BJ (cell line): Measurements from ENCODE around the gene ME1. TPM values are rescaled to one million over a fixed set of nuclear protein-coding genes. Genes with fewer than 3 reads are reported as not detected.
A peak's percentile ranks its signal among the peaks of the same experiment; 100 is the strongest.
"Not testable (repeated sequence)": the region's sequence is repeated elsewhere in the genome, so short reads cannot be mapped to it uniquely, and the experiment has no call there.

Experiments used
- CTCF ChIA-PET: fragments of 350-600 bp; formaldehyde crosslinking; extraction: SDS; loops from one replicate; lab custom pipeline; 2021; ENCODE audit warnings: antibody characterized with exemption, inconsistent platforms; lab: Yijun Ruan, JAX
- POLR2A ChIA-PET: fragments of 300-600 bp; sonication (Branson Sonifier 250); formaldehyde crosslinking; extraction: SDS; loops from one replicate; lab custom pipeline; 2021; ENCODE audit warnings: antibody characterized with exemption; lab: Charles Lee
- DNase-seq: peaks from one replicate; pipeline ENCODE4 v3.0.0-alpha.2; 2011; ENCODE audit warnings: low read depth
- H3K27me3 ChIP-seq: 2 replicates; pipeline ENCODE4 v1.6.0; 2011; ENCODE audit warnings: low read length; ENCODE audit not compliant: control insufficient read depth, insufficient read depth
- H3K36me3 ChIP-seq: 2 replicates; pipeline ENCODE4 v1.5.1; 2011; ENCODE audit warnings: low read length; ENCODE audit not compliant: control insufficient read depth, insufficient read depth
- H3K4me3 ChIP-seq: 2 replicates; pipeline ENCODE4 v1.5.1; 2011; ENCODE audit warnings: low read depth, mild to moderate bottlenecking, control low read depth, low read length
- polyA plus RNA-seq: library from polyadenylated mRNA; depleted of rRNA; stranded (reverse); fragments of >200 nt; gene quantifications from 2 replicates; pipeline ENCODE4 v1.2.3, GENCODE V29; 2011
- TF ChIP-seq, protein P1 (sequence below): IDR thresholded peaks from 2 replicates; pipeline ENCODE4 v1.5.1; 2011; ENCODE audit warnings: low read depth, mild to moderate bottlenecking, control low read depth, inconsistent platforms, low read length, moderate library complexity; ENCODE audit not compliant: insufficient read depth

ME1 gene
- polyA plus RNA-seq, 1 experiment, result 5.5 TPM

DNA sequence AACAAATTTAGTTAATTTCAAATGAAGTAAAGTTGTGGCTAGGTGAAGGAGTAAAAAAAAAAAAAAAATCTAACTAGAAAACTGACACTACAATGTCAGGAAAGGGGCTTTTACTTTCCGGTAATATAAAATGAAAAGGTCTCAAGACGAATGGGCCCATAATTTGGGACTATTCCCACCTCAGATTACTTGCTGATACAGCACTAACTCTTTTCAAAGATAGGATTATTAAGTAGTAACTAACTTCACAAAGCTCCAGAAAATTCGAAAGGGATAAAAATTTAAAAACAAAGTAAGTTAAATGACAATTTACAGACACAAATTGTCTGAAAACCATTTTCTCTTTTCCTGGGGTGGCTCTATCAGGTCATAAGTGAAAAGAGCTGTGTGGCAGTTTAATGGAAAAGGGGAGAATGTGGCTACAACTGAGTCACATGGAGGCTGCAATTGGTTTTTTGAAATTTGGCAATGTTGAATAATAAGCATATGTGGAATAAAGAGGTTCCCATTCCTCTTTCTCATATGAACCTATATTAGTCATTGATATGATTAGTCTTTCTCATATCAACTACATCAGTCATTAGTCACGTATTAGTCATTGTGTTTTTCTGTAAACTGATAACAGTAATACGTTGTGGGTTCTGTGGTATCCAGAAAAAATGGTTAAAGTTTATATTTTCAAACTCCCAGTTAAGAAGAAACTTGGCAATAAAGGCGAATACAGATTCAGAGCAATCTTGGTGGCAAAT is 159.7 kb downstream of the ME1 start:
- DNase-seq, result peak; percentile 74
- Histone ChIP-seq H3K27me3 (no peaks in the 10 kb centered on the region), H3K36me3 (no peaks in the 10 kb centered on the region), H3K4me3 (no peak overlapping the region)
- POLR2A ChIA-PET, result no interaction called here
- TF ChIP-seq, protein P1, sequence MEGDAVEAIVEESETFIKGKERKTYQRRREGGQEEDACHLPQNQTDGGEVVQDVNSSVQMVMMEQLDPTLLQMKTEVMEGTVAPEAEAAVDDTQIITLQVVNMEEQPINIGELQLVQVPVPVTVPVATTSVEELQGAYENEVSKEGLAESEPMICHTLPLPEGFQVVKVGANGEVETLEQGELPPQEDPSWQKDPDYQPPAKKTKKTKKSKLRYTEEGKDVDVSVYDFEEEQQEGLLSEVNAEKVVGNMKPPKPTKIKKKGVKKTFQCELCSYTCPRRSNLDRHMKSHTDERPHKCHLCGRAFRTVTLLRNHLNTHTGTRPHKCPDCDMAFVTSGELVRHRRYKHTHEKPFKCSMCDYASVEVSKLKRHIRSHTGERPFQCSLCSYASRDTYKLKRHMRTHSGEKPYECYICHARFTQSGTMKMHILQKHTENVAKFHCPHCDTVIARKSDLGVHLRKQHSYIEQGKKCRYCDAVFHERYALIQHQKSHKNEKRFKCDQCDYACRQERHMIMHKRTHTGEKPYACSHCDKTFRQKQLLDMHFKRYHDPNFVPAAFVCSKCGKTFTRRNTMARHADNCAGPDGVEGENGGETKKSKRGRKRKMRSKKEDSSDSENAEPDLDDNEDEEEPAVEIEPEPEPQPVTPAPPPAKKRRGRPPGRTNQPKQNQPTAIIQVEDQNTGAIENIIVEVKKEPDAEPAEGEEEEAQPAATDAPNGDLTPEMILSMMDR, result no peak
- CTCF ChIA-PET, result no interaction called here

DNA sequence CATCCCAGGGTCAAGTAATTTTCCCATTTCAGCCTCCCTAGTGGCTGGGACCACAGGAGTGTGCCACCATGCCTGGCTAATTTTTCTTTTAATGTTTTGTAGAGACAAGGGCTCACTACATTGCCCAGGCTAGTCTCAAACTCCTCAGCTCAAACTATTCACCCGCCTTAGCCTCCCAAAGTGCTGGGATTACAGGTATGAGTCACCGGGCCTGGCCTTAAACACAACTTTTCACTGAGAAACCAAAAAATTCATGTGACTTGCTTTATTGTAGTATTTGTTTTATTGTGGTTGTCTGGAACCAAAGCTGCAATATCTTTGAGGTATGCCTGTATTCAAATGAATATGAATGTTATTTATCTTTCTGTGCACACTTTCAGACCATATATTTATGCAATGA is 165.5 kb downstream of the ME1 start:
- Histone ChIP-seq H3K27me3 (no peaks in the 10 kb centered on the region), H3K4me3 (no peak overlapping the region), H3K36me3 (no peaks in the 10 kb centered on the region)
- CTCF ChIA-PET, result no interaction called here
- TF ChIP-seq, protein P1, result no peak
- POLR2A ChIA-PET, result no interaction called here
- DNase-seq, result peak; percentile 7

GRCh38 chr6:83260577-83260976 is 170.3 kb downstream of the ME1 start:
- TF ChIP-seq, protein P1, result no peak
- CTCF ChIA-PET, result interaction anchor here (1.3 kb wide), 1 partner anchor 194 kb away, joined by 3 read pairs; no protein-coding TSS in a partner anchor
- H3K27me3 ChIP-seq, result no peaks in the 10 kb centered on the region
- DNase-seq, result no peak
- H3K4me3 ChIP-seq, result no peak overlapping the region
- H3K36me3 ChIP-seq, result no peaks in the 10 kb centered on the region
- POLR2A ChIA-PET, result no interaction called here

DNA sequence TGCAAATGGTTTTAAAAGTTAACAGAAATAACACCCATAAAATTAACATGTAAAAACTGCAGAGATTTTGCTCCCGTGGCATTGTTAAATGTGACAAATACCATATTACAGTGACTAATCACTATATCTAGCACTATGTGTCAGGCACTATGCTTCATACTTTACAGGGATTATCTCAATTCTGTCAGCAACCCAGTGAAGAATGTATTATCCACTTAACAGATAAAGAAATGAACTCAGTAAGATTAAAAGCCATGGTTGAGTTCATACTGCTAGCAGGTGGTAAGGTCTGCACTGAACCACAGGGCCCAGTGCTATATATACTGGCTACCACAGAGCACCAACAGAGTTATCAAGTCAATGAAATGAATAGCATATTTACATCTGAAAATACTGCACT is 172.3 kb downstream of the ME1 start:
- TF ChIP-seq, protein P1, result no peak
- Histone ChIP-seq H3K4me3 (no peak overlapping the region), H3K36me3 (no peaks in the 10 kb centered on the region), H3K27me3 (no peaks in the 10 kb centered on the region)
- POLR2A ChIA-PET, result no interaction called here
- DNase-seq, result no peak
- CTCF ChIA-PET, result no interaction called here

DNA sequence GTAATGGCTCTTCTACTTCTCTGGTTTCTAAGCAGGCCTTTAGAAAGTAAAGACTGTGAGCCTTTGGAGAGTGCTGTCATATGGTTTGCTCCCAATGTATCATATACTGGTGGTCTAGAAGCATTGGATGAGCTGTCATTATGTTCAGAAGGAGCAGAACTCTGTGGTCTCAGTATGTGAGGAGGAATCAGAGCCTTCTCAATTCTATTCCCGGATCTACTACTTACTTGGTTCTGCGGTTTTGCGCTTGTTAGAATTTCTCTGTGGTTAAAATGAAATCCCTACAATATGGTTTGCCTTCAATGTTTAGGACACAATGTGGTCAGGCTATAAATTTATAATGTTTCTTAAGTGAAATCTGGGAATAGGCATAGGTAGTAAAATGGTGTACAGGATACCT is 173.1 kb downstream of the ME1 start:
- no peak overlapping the region for H3K4me3 ChIP-seq
- ChIA-PET POLR2A (no interaction called here), CTCF (no interaction called here)
- H3K36me3 ChIP-seq, result no peaks in the 10 kb centered on the region
- TF ChIP-seq, protein P1, result no peak
- DNase-seq, result no peak
- H3K27me3 ChIP-seq, result no peaks in the 10 kb centered on the region

GRCh38 chr6:83256719-83257118 is 174.1 kb downstream of the ME1 start:
- CTCF ChIA-PET, result interaction anchor here (0.8 kb wide), 1 partner anchor 21 kb away, joined by 3 read pairs; no protein-coding TSS in a partner anchor
- POLR2A ChIA-PET, H3K4me3 ChIP-seq, H3K27me3 ChIP-seq, DNase-seq, H3K36me3 ChIP-seq: not testable (repeated sequence)
